Stomach smooth muscle (tissue), 2 donors: Measurements from ENCODE around the gene F8.

ENCODE experiments used
- H3K27ac ChIP-seq: one replicate; pipeline ENCODE4 v1.7.0; 2013; ENCODE audit warnings: mild to moderate bottlenecking, low read length, inconsistent platforms
- H3K27me3 ChIP-seq, 2 donors: one replicate each; pipeline ENCODE4 v1.7.0; 2013; ENCODE audit warnings: low read length in 2 of 2; ENCODE audit not compliant: insufficient read depth in 2 of 2, control insufficient read depth in 1 of 2
- H3K36me3 ChIP-seq, 2 donors: one replicate each; pipeline ENCODE4 v1.7.0; 2013; ENCODE audit warnings: low read length in 2 of 2; ENCODE audit not compliant: control insufficient read depth in 2 of 2, insufficient read depth in 2 of 2
- H3K4me1 ChIP-seq: one replicate; pipeline ENCODE4 v1.7.0; 2013; ENCODE audit warnings: low read length; ENCODE audit not compliant: control insufficient read depth, insufficient read depth
- H3K4me3 ChIP-seq, 2 donors: one replicate each; pipeline ENCODE4 v1.7.0; 2013; ENCODE audit warnings: low read length in 2 of 2
- H3K9ac ChIP-seq, 2 donors: one replicate each; pipeline ENCODE4 v1.7.0; 2013; ENCODE audit warnings: low read length in 2 of 2, mild to moderate bottlenecking in 1 of 2
- H3K9me3 ChIP-seq, 2 donors: one replicate each; pipeline ENCODE4 v1.7.0; 2013; ENCODE audit warnings: low read length in 2 of 2; ENCODE audit not compliant: control insufficient read depth in 2 of 2
- donor health status: healthy.
- donor health status: Pancreatic carcinoma.

The F8 gene

GRCh38 chrX:155022585-155022984, at the start of gene F8:
F8 (minus strand) TSS chrX:155022723; CDS start chrX:155022552, 171 bp downstream.
- Histone ChIP-seq H3K9ac (no peak within 1 kb of the TSS), H3K4me3 (no peak within 1 kb of the TSS), H3K4me1 (no peaks in the 10 kb centered on the region), H3K27me3 (no peaks in the 10 kb centered on the region), H3K27ac (no peak within 1 kb of the TSS), H3K9me3 (no peaks in the 10 kb centered on the region), H3K36me3 (no peaks in the 10 kb centered on the region)

- H3K36me3 ChIP-seq = peaks cover 0 to 5% of the 10 kb centered on the region in 2 donors
- H3K27ac ChIP-seq = peak overlapping the region; percentile 58
- H3K9me3 ChIP-seq = no peaks in the 10 kb centered on the region
- no peaks in the 10 kb centered on the region for H3K27me3 ChIP-seq
- H3K4me1 ChIP-seq = peaks cover 16% of the 10 kb centered on the region
- H3K4me3 ChIP-seq = peak overlapping the region; percentile 82 to 84
- peak overlapping the region; percentile 69 to 80 for H3K9ac ChIP-seq
Measured at GRCh38 chrX:155071694-155072280, 49.3 kb upstream of the F8 start.

GRCh38 chrX:155070975-155071693, 48.6 kb upstream of the F8 start, which contains the start of the genes BRCC3, CMC4 and MTCP1:
BRCC3 (plus strand) TSS chrX:155071508; CDS start chrX:155071528, 20 bp downstream.
CMC4 (minus strand) TSS chrX:155071136; CDS start chrX:155064023, 7,113 bp downstream.
MTCP1 (minus strand) TSS chrX:155071136; CDS start chrX:155066010, 5,126 bp downstream.
- Histone ChIP-seq H3K27me3 (no peaks in the 10 kb centered on the region), H3K9ac (peak within 1 kb of the TSS; percentile 80 to 86), H3K36me3 (peaks cover 0 to 3% of the 10 kb centered on the region in 2 donors), H3K4me3 (peak within 1 kb of the TSS; percentile 82 to 84), H3K4me1 (peaks cover 16% of the 10 kb centered on the region), H3K27ac (peak within 1 kb of the TSS; percentile 74), H3K9me3 (no peaks in the 10 kb centered on the region)

DNA sequence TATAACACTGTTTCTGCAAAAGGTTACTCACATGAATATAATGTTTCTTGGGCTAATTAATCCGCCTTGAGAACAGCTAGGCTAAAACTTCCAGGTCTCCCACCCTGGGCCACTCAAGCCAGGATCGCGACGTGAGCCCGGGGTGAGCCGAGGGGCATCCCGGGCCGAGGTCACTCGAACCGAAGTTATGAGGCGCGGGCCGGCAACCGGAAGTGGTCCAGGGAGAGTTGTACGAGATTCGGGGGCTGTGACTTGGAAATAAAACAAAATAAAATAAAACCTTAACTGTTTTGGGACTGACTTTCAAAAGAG, 48.1 kb upstream of the F8 start:
- Histone ChIP-seq H3K27ac (peak overlapping the region; percentile 74), H3K27me3 (no peaks in the 10 kb centered on the region), H3K9me3 (no peaks in the 10 kb centered on the region), H3K4me1 (peaks cover 16% of the 10 kb centered on the region), H3K9ac (peak overlapping the region; percentile 80 to 86), H3K36me3 (peaks cover 0 to 3% of the 10 kb centered on the region in 2 donors), H3K4me3 (peak overlapping the region; percentile 72 to 76)

DNA sequence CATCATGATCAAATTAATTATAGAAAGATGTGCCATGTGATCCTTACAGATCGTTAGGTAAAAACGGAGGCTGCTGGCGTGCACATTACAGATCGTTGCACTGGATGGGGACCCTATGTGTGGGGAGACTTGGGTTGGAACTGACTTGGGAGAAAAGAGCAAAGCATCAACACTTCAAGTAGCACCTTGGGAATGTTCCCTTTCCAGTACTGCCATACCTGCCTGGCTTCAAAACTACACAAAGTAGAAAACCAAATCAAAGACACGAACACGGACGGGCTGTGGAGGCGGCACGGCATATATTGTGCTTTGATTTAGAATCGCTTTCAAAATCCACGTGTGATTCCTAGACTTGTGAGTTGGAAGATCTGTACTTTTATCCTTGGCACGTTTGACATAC, 47.5 kb upstream of the F8 start:
- no peak overlapping the region for H3K27ac ChIP-seq
- peaks cover 0 to 3% of the 10 kb centered on the region in 2 donors for H3K36me3 ChIP-seq
- peaks cover 16% of the 10 kb centered on the region for H3K4me1 ChIP-seq
- H3K9me3 ChIP-seq = no peaks in the 10 kb centered on the region
- H3K27me3 ChIP-seq = no peaks in the 10 kb centered on the region
- H3K4me3 ChIP-seq = peak overlapping the region; percentile 72 to 76
- H3K9ac ChIP-seq = peak overlapping the region; percentile 43 to 86

DNA sequence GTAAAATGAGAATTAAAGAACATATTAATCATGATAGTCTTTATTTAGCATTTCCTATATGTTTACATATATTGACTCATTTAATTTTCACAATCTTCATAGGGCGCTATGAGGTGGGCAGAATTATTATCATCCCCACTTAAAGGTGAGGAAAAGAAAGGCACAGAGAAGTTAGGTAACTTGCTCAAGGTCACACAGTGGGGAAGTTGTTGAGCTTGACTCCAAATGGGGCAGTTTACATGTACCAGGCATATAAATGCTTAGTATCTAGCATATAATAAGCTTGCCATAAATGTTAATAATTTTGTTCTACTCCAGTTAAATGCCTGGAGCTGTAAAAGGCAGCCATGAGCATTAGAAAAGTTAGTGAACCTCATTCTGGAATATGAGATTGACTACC, 46.9 kb upstream of the F8 start:
- Histone ChIP-seq H3K27me3 (no peaks in the 10 kb centered on the region), H3K27ac (no peak overlapping the region), H3K9ac (no peak overlapping the region), H3K4me3 (peak overlapping the region; percentile 72 to 76), H3K4me1 (peaks cover 16% of the 10 kb centered on the region), H3K36me3 (peaks cover 0 to 3% of the 10 kb centered on the region in 2 donors), H3K9me3 (no peaks in the 10 kb centered on the region)

DNA sequence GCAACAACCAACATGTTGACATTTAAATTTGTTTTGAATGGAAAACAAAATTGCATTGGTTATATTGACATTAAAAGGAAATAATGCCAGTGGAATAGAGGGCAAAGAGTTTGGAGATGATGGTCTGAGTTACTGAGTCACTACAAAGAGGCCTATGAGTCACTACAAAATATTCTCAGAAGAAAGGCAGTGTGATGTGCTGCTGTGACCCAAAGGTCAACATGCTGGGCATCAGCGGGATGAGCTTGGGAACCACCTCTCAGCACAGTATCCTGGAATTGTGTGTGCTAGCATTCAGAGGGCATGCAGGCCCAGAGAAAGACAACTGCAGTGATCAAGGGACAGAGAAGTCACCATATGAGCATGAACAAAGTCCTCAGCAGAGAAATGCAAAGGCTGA, 45.6 kb upstream of the F8 start:
- Histone ChIP-seq H3K27me3 (no peaks in the 10 kb centered on the region), H3K27ac (no peak overlapping the region), H3K9me3 (no peaks in the 10 kb centered on the region)

DNA sequence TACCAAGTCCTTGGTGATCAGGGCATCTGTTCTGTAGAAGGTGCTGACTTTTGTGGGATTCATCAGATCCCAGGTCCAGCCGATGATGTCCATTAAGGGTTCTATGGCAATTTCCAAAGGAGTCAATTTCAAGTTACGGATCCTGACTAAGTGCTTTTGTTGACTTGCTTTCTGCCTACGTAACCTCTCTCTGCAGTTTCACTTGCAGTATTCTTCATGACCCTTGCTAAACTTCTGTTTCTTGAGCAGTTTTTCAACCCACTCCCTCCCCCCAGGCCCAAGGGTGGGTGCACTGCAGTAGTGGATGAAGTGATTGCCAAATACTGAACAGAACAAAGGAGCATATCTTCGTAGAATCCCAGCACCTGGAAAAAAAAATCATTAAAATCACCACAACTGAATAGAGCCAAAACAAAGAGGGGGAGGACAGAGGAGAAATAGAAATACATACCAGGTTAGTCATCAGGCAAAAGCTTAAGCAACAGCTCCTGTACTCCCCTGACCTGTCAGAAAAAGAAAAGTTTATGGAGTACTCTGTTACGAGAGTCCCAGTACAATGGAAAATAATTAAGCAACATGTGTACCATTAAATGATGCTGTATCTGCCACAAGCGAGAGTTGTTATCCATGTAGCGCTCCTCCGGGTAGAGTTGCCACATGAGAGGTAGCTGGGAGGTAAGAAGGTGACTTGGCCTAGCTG, 42.7 kb upstream of the F8 start:
- H3K4me3 ChIP-seq = no peak overlapping the region
- H3K36me3 ChIP-seq = no peaks in the 10 kb centered on the region
- peaks cover 8% of the 10 kb centered on the region for H3K4me1 ChIP-seq
- no peaks in the 10 kb centered on the region for H3K9me3 ChIP-seq
- no peak overlapping the region for H3K27ac ChIP-seq
- no peak overlapping the region for H3K9ac ChIP-seq
- no peaks in the 10 kb centered on the region for H3K27me3 ChIP-seq

More for the DNA sequence above, 45.6 kb upstream of the F8 start:
- Histone ChIP-seq H3K36me3 (no peaks in the 10 kb centered on the region), H3K9ac (no peak overlapping the region), H3K4me1 (peaks cover 16% of the 10 kb centered on the region), H3K4me3 (no peak overlapping the region)

- H3K36me3 ChIP-seq = no peaks in the 10 kb centered on the region
- H3K4me1 ChIP-seq = peaks cover 4% of the 10 kb centered on the region
- H3K9me3 ChIP-seq = no peaks in the 10 kb centered on the region
- H3K9ac ChIP-seq = no peak overlapping the region
- no peaks in the 10 kb centered on the region for H3K27me3 ChIP-seq
- no peak overlapping the region for H3K27ac ChIP-seq
- no peak overlapping the region for H3K4me3 ChIP-seq
Measured at GRCh38 chrX:155061760-155062159, 39.2 kb upstream of the F8 start.

DNA sequence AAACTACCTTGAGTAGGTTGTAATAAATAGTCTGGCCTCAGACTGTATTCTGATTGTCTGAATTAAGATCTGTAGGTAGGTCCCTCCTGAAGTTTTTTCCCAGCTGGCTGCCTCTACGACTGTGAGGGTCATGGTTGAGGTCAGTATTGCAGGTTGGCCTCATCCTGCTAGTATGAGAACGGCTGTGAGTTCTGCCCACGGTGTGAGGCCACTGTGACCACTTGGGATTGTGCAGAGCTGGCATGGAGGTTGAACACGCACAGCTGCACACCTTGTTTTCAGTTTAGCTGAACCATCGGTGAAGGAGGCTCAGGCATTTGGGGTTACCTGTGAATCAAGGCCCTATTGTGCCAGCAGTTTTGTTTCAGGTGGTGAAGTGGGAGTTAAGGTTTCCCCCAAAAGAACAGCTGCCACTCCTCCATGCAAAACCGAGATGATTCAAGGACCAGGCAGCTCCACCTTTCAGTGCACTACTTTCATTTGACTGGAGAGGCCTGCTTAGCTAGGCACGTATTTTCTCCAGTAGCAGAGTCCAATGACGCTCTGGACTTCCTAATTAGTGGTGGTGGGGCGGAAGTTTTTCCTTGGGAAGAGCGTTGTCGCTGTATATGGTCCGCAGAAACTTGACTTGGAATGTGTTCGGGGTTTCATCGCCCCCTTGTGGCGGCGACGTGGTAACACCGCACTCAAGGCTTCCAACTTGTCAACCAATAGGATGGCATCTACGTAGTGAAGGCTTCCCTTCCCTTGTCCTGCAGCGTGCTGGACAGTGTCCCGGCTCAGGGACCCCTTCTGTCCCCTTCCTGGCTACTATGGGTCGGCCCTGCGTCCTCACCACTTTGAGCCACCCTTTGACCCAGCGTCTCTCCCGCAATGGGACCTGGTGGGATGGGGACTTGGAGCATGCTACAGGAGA, 34.6 kb upstream of the F8 start:
- Histone ChIP-seq H3K9me3 (no peaks in the 10 kb centered on the region), H3K27ac (peak overlapping the region; percentile 58), H3K36me3 (peaks cover 0 to 4% of the 10 kb centered on the region in 2 donors), H3K4me3 (peak overlapping the region; percentile 49 to 61), H3K9ac (peak overlapping the region in 1 of 2 donors; percentile 27), H3K4me1 (peaks cover 5% of the 10 kb centered on the region), H3K27me3 (no peaks in the 10 kb centered on the region)
